CD4-positive, CD25-positive, alpha-beta regulatory T cell (primary cell): ENCODE results near the gene CXCL3. TPM values are rescaled to one million over a fixed set of nuclear protein-coding genes. Genes with fewer than 3 reads are reported as not detected.

Source experiments
- ATAC-seq, 2 donors: fragments of 150-1000 bp; cut with Tn5 transposase; one replicate each; pipeline ENCODE4 v1.10.0; 2021; ENCODE audit warnings: low read depth in 2 of 2, moderate number of reproducible peaks in 2 of 2, moderate library complexity in 1 of 2
- DNase-seq, 3 donors: peaks; one replicate each; pipeline versions ENCODE4 v3.0.0 to v3.0.0-alpha.2; 2012 to 2022; ENCODE audit warnings: mixed read lengths in 1 of 3
- H3K27ac ChIP-seq: one replicate; pipeline ENCODE4 v1.7.0; 2013; ENCODE audit warnings: mild to moderate bottlenecking, low read length; ENCODE audit not compliant: insufficient read depth, poor library complexity, severe bottlenecking
- H3K27me3 ChIP-seq: one replicate; pipeline ENCODE4 v1.7.0; 2013; ENCODE audit warnings: low read length; ENCODE audit not compliant: control insufficient read depth, insufficient read depth
- H3K36me3 ChIP-seq: one replicate; pipeline ENCODE4 v1.7.0; 2013; ENCODE audit warnings: mild to moderate bottlenecking, low read length, moderate library complexity; ENCODE audit not compliant: control insufficient read depth, insufficient read depth
- H3K4me1 ChIP-seq: 2 replicates; pipeline ENCODE4 v1.7.0; 2013; ENCODE audit warnings: mild to moderate bottlenecking, low read length; ENCODE audit not compliant: insufficient read depth, control insufficient read depth, poor library complexity, severe bottlenecking
- H3K4me3 ChIP-seq: one replicate; pipeline ENCODE4 v1.7.0; 2013; ENCODE audit warnings: low read depth, mild to moderate bottlenecking, low read length, moderate library complexity
- H3K9me3 ChIP-seq, 2 experiments: 1 replicate in 1 of 2; 2 replicates in 1 of 2; pipeline ENCODE4 v1.7.0; 2013; ENCODE audit warnings: low read length in 2 of 2, mild to moderate bottlenecking in 1 of 2, moderate library complexity in 1 of 2; ENCODE audit not compliant: control insufficient read depth in 2 of 2
- H3K27ac Mint-ChIP-seq, 3 donors: one replicate each; pipeline ENCODE4 v1.8.0; 2020 to 2022; ENCODE audit warnings: mild to moderate bottlenecking in 3 of 3, mixed read lengths in 3 of 3, moderate library complexity in 2 of 3
- H3K27me3 Mint-ChIP-seq: one replicate; pipeline ENCODE4 v1.8.0; 2022; ENCODE audit warnings: mild to moderate bottlenecking, mixed read lengths
- H3K36me3 Mint-ChIP-seq: one replicate; pipeline ENCODE4 v1.8.0; 2020; ENCODE audit warnings: mixed read lengths
- H3K4me1 Mint-ChIP-seq, 4 donors: one replicate each; pipeline ENCODE4 v1.8.0; 2020 to 2022; ENCODE audit warnings: mixed read lengths in 4 of 4, mild to moderate bottlenecking in 1 of 4
- H3K4me3 Mint-ChIP-seq, 4 donors: one replicate each; pipeline ENCODE4 v1.8.0; 2020 to 2022; ENCODE audit warnings: mild to moderate bottlenecking in 4 of 4, mixed read lengths in 4 of 4, moderate library complexity in 3 of 4
- H3K9me3 Mint-ChIP-seq, 7 donors: one replicate each; pipeline ENCODE4 v1.8.0; 2020 to 2022; ENCODE audit warnings: mixed read lengths in 7 of 7, mild to moderate bottlenecking in 3 of 7, moderate library complexity in 2 of 7
- polyA plus RNA-seq, 4 donors: library from polyadenylated mRNA; unstranded; fragments of 300-500 nt; fragmentation: Illumina TruSeq; gene quantifications; one replicate each; pipeline ENCODE4 v1.2.3, GENCODE V29; 2021
- total RNA-seq: library from RNA; stranded (reverse); gene quantifications from one replicate; pipeline ENCODE4 v1.2.3, GENCODE V29; 2022

The CXCL3 gene
- total and polyA plus RNA-seq, 5 donors from 2014 or later: not detected

- no peak overlapping the region for H3K4me3 ChIP-seq
- peak overlapping the region in 3 of 4 donors; percentile 18 to 77 (median 41) for H3K4me3 Mint-ChIP-seq
- peaks cover 29% of the 10 kb centered on the region for H3K27me3 Mint-ChIP-seq
- no peaks in the 10 kb centered on the region for H3K36me3 Mint-ChIP-seq
- H3K4me1 ChIP-seq: no peaks in the 10 kb centered on the region
- peaks cover 0 to 1% (median 0%) of the 10 kb centered on the region in 7 donors for H3K9me3 Mint-ChIP-seq
- H3K27me3 ChIP-seq: peaks cover 23% of the 10 kb centered on the region
- no peak overlapping the region for H3K27ac ChIP-seq
- no peaks in the 10 kb centered on the region for H3K9me3 ChIP-seq
- H3K27ac Mint-ChIP-seq: no peak overlapping the region
- H3K36me3 ChIP-seq: no peaks in the 10 kb centered on the region
- no peak for DNase-seq
- ATAC-seq: no peak
- peaks cover 0 to 11% (median 3%) of the 10 kb centered on the region in 4 donors for H3K4me1 Mint-ChIP-seq
Measured at GRCh38 chr4:74038086-74038424, 434 bp downstream of the CXCL3 start.

- DNase-seq (no peak), ATAC-seq (no peak)
- H3K4me1 ChIP-seq: no peaks in the 10 kb centered on the region
- no peaks in the 10 kb centered on the region for H3K9me3 ChIP-seq
- H3K27ac Mint-ChIP-seq: no peak overlapping the region
- no peak overlapping the region for H3K4me3 ChIP-seq
- no peaks in the 10 kb centered on the region for H3K36me3 ChIP-seq
- peaks cover 23% of the 10 kb centered on the region for H3K27me3 ChIP-seq
- H3K4me3 Mint-ChIP-seq: peak overlapping the region in 3 of 4 donors; percentile 18 to 41 (median 37)
- H3K9me3 Mint-ChIP-seq: peaks cover 0 to 1% (median 0%) of the 10 kb centered on the region in 7 donors
- H3K4me1 Mint-ChIP-seq: peaks cover 0 to 11% (median 3%) of the 10 kb centered on the region in 4 donors
- H3K36me3 Mint-ChIP-seq: no peaks in the 10 kb centered on the region
- peaks cover 29% of the 10 kb centered on the region for H3K27me3 Mint-ChIP-seq
- H3K27ac ChIP-seq: no peak overlapping the region
Measured at GRCh38 chr4:74037076-74037955, 1.2 kb downstream of the CXCL3 start.

- no peak overlapping the region for H3K4me3 Mint-ChIP-seq
- no peaks in the 10 kb centered on the region for H3K36me3 Mint-ChIP-seq
- no peak overlapping the region for H3K27ac Mint-ChIP-seq
- Histone ChIP-seq H3K9me3 (no peaks in the 10 kb centered on the region), H3K27me3 (peaks cover 10% of the 10 kb centered on the region), H3K4me3 (no peak overlapping the region), H3K4me1 (no peaks in the 10 kb centered on the region), H3K36me3 (no peaks in the 10 kb centered on the region), H3K27ac (no peak overlapping the region)
- peaks cover 11% of the 10 kb centered on the region for H3K27me3 Mint-ChIP-seq
- DNase-seq (no peak), ATAC-seq (no peak)
- no peaks in the 10 kb centered on the region for H3K9me3 Mint-ChIP-seq
- peaks cover 0 to 4% (median under 1%) of the 10 kb centered on the region in 4 donors for H3K4me1 Mint-ChIP-seq
Measured at GRCh38 chr4:74033739-74034138, 4.8 kb downstream of the CXCL3 start.

- no peak for DNase-seq
- peaks cover 4% of the 10 kb centered on the region for H3K27me3 Mint-ChIP-seq
Measured at GRCh38 chr4:74032064-74032463, 6.4 kb downstream of the CXCL3 start.

GRCh38 chr4:74031576-74031975 is 6.9 kb downstream of the CXCL3 start:
- no peaks in the 10 kb centered on the region for H3K36me3 Mint-ChIP-seq
- H3K4me1 ChIP-seq: no peaks in the 10 kb centered on the region
- H3K4me3 ChIP-seq: no peak overlapping the region
- DNase-seq: no peak
- H3K36me3 ChIP-seq: no peaks in the 10 kb centered on the region
- no peak overlapping the region for H3K4me3 Mint-ChIP-seq
- no peak overlapping the region for H3K27ac ChIP-seq
- no peaks in the 10 kb centered on the region for H3K4me1 Mint-ChIP-seq
- H3K9me3 ChIP-seq: no peaks in the 10 kb centered on the region
- H3K9me3 Mint-ChIP-seq: peaks cover 0 to 3% (median 0%) of the 10 kb centered on the region in 7 donors
- no peak for ATAC-seq
- H3K27me3 ChIP-seq: no peaks in the 10 kb centered on the region
- H3K27me3 Mint-ChIP-seq: peaks cover 4% of the 10 kb centered on the region
- H3K27ac Mint-ChIP-seq: no peak overlapping the region

More at GRCh38 chr4:74032064-74032463, 6.4 kb downstream of the CXCL3 start:
- ATAC-seq: no peak
- Histone ChIP-seq H3K27ac (no peak overlapping the region), H3K9me3 (no peaks in the 10 kb centered on the region), H3K36me3 (no peaks in the 10 kb centered on the region), H3K4me3 (no peak overlapping the region), H3K27me3 (peaks cover under 1% of the 10 kb centered on the region), H3K4me1 (no peaks in the 10 kb centered on the region)
- peaks cover 0 to 3% (median 0%) of the 10 kb centered on the region in 7 donors for H3K9me3 Mint-ChIP-seq
- no peaks in the 10 kb centered on the region for H3K4me1 Mint-ChIP-seq
- no peak overlapping the region for H3K27ac Mint-ChIP-seq
- H3K36me3 Mint-ChIP-seq: no peaks in the 10 kb centered on the region
- H3K4me3 Mint-ChIP-seq: no peak overlapping the region

GRCh38 chr4:74030285-74030684 is 8.2 kb downstream of the CXCL3 start:
- Histone ChIP-seq H3K4me3 (no peak overlapping the region), H3K9me3 (no peaks in the 10 kb centered on the region), H3K27me3 (no peaks in the 10 kb centered on the region), H3K4me1 (no peaks in the 10 kb centered on the region), H3K36me3 (no peaks in the 10 kb centered on the region), H3K27ac (no peak overlapping the region)
- no peak for ATAC-seq
- Mint-ChIP-seq H3K36me3 (no peaks in the 10 kb centered on the region), H3K27me3 (no peaks in the 10 kb centered on the region), H3K27ac (no peak overlapping the region), H3K9me3 (peaks cover 0 to 9% (median 0%) of the 10 kb centered on the region in 7 donors), H3K4me3 (no peak overlapping the region), H3K4me1 (no peaks in the 10 kb centered on the region)
- DNase-seq: no peak

- Histone ChIP-seq H3K9me3 (no peaks in the 10 kb centered on the region), H3K4me3 (no peak overlapping the region), H3K27me3 (no peaks in the 10 kb centered on the region), H3K4me1 (no peaks in the 10 kb centered on the region), H3K27ac (no peak overlapping the region), H3K36me3 (no peaks in the 10 kb centered on the region)
- Mint-ChIP-seq H3K27ac (no peak overlapping the region), H3K9me3 (peaks cover 0 to 9% (median 0%) of the 10 kb centered on the region in 7 donors), H3K27me3 (no peaks in the 10 kb centered on the region), H3K4me1 (no peaks in the 10 kb centered on the region), H3K4me3 (no peak overlapping the region), H3K36me3 (no peaks in the 10 kb centered on the region)
- no peak for ATAC-seq
- DNase-seq: no peak
Measured at GRCh38 chr4:74028504-74028903, 10.0 kb downstream of the CXCL3 start.

- Histone ChIP-seq H3K4me1 (no peaks in the 10 kb centered on the region), H3K27me3 (no peaks in the 10 kb centered on the region), H3K9me3 (no peaks in the 10 kb centered on the region), H3K36me3 (no peaks in the 10 kb centered on the region), H3K4me3 (no peak overlapping the region), H3K27ac (no peak overlapping the region)
- Mint-ChIP-seq H3K4me3 (no peak overlapping the region), H3K27ac (no peak overlapping the region), H3K4me1 (no peaks in the 10 kb centered on the region), H3K9me3 (peaks cover 0 to 9% (median 2%) of the 10 kb centered on the region in 7 donors), H3K27me3 (no peaks in the 10 kb centered on the region), H3K36me3 (no peaks in the 10 kb centered on the region)
- DNase-seq: no peak
- no peak for ATAC-seq
Measured at GRCh38 chr4:74023709-74024108, 14.8 kb downstream of the CXCL3 start.
